Activated CD4-positive, CD25-positive, alpha-beta regulatory T cell treated with anti-CD3 and anti-CD28 coated beads, Interleukin-2, amount 50 U/mL, for 72 hours (primary cell): ENCODE data around the gene PLEKHJ1.
"Not testable (repeated sequence)": the region's sequence is repeated elsewhere in the genome, so short reads cannot be mapped to it uniquely, and the experiment has no call there.

ENCODE experiments used
- DNase-seq: peaks from one replicate; pipeline ENCODE4 v3.0.0; 2021

Gene PLEKHJ1

GRCh38 chr19:2217591-2217990 lies 18.5 kb downstream of the PLEKHJ1 start:
- DNase-seq, result no peak

GRCh38 chr19:2216361-2217225 lies 19.5 kb downstream of the PLEKHJ1 start:
- DNase-seq, result no peak

GRCh38 chr19:2215281-2215751 lies 20.8 kb downstream of the PLEKHJ1 start:
- DNase-seq, result no peak

DNA sequence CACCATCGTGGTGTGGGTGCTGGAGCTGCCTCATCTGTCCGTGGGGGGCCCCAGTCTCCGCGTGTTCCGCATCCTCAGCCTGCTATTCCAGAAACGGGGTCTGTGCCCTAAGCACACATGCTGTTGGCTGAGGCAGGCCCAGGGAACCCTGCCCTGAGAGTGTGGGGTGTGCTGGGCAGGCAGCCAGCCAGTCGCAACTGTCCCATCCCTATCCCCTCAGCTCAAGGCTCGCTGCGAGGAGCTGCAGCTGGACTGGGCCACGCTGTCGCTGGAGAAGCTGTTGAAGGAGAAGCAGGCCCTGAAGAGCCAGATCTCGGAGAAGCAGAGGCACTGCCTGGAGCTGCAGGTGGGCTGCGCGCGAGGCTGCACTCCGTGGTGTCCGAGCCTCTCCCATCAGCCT lies 21.9 kb downstream of the PLEKHJ1 start:
- DNase-seq, result no peak

- no peak for DNase-seq
Measured at GRCh38 chr19:2213799-2214198, 22.3 kb downstream of the PLEKHJ1 start.

DNA sequence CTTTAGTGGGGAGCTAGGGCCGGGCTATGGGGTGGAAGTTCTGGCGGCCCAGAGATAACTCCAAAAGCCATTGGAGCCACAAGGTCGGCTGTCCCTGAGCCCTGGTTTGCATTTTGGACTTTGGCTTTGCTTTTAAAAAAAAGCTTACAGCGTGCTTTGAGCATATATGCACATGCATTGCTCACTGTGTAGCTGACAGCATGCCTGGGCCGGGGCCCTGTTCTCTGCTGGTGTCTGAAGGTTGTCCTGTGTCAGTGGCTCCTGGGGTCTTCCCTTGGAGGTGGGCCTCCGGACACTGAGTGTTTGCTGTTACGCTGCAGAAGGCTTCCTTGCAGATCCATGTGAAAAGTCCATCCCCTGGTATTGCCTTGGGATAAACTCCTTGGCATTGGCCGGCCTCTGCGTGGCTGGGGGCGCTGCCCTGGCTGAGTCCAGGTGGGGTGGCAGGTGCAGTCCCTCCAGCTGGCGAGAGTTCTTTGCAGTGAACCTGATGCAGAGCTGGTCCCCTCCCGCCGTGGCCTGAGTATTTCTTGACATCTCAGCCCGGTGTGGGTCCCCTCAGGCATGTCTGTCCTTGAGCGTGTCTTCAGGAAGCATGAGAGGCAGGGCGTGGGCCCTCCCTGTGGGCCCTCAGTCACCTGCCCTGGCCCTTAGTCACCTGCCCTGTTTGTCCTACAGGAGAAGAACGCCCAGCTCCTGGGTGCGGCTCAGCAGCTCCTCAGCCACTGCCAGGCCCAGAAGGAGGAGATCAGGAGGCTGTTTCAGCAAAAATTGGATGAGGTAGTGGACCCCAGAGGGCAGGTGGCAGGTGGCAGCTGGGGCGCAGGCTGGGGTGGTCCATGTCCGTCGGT lies 23.0 kb downstream of the PLEKHJ1 start:
- no peak for DNase-seq

GRCh38 chr19:2210987-2211740 lies 25.0 kb downstream of the PLEKHJ1 start:
- no peak for DNase-seq

DNA sequence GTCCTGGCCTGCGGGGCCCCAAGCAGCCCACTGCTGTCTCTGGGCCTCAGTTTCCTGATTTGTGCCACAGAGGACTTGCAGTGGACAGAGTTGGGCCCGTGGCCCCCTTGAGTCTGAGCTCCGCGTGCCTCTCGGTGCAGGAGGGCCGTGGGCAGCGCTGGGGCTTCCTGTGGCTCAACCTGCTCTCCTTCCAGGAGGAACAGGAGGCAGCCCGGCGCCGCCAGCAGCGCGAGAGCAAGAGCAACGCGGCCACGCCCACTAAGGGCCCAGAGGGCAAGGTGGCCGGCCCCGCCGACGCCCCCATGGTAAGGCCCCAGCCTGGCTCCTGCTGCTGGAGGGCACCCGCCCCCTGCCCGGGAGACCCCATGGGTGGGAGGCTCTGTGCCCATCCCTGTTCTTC lies 25.9 kb downstream of the PLEKHJ1 start:
- DNase-seq, result no peak

GRCh38 chr19:2209408-2209807 lies 26.7 kb downstream of the PLEKHJ1 start:
- no peak for DNase-seq

DNA sequence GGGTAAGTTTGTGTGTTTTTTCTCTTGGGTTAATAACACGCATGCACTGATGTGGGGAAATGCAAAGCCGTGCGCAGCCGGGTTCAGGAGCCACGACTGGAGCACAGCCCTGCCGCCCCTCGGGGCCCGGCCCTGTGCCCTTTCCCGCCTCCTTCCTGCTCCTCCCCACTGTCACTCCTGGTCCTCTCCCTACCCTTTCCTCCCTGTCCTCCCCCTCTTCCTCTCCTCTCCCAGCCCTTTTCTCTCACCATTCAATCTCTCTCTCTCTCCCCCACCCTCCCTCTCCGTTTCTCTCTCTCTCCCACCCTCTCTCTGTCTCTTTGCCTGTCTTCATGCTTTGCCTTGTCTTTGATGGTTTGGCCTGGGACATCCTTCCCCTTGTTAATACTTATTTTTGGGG lies 27.2 kb downstream of the PLEKHJ1 start:
- DNase-seq, result no peak

DNA sequence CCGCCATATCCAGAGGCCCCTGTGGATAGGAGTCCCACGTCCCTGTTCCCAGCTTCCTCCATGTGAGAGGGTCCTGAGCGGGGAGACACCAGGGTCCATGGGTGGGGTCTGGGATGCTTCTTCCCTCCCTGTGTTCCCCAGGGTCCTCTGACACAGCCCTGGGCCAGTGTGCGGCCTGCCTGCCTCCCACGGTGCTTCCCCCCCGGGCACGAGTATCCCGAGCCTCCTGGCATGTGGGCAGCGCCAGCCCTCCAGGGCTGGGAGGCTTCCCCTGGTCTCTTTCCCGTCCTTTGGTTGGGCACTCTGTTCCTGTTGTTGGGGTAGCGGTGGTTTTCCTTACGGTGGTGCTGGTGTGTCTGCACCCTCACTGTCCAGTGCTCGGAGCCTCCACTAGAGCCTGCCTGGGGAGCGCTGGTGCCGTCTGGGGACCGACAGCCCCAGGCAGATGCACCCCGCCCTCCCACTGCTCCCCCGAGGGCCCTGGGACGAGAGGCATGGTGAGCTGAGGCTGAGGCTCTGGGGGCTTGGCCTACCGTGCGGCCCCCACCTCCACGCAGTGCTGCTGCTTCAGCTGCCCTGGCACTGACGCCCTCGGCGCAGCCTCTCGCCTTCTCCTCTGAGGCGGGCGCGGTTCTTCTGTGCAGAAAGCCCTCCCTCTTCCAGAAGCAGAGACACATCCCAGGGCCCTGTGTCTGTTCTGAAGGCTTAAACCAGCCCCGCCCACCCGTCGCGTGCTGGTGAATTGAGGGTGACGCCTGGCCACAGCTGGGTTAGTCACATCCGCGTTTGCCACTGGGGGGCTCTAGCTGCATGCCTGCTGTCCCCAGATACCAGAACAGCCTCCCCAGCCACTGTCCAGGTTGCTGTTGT lies 27.9 kb downstream of the PLEKHJ1 start:
- no peak for DNase-seq

- DNase-seq, result no peak
Measured at GRCh38 chr19:2207008-2207407, 29.1 kb downstream of the PLEKHJ1 start.

DNA sequence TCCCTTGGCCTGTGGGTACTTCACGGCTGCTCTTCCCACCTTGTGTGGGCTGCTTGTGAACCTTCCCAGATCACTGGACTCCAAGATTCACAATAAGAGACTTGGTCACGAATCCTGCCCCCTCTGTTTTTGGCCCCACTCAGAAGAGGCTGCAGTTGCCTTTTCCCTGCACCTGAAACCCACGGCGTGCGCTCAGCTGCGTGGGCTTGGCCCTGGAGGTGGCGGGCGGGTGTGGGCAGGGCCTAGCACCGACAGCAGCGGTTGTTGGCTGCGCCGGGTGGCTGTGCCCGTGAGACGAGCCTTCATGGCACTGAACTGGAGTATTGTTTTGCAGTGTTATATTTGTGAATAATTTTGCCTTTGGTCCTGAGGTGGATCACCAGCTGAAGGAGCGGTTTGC lies 33.8 kb downstream of the PLEKHJ1 start:
- no peak for DNase-seq

GRCh38 chr19:2201473-2202148 lies 34.5 kb downstream of the PLEKHJ1 start:
- DNase-seq, result no peak

GRCh38 chr19:2200624-2201294 lies 35.4 kb downstream of the PLEKHJ1 start:
- not testable (repeated sequence) for DNase-seq

GRCh38 chr19:2199861-2200623 lies 36.1 kb downstream of the PLEKHJ1 start:
- DNase-seq, result no peak

DNA sequence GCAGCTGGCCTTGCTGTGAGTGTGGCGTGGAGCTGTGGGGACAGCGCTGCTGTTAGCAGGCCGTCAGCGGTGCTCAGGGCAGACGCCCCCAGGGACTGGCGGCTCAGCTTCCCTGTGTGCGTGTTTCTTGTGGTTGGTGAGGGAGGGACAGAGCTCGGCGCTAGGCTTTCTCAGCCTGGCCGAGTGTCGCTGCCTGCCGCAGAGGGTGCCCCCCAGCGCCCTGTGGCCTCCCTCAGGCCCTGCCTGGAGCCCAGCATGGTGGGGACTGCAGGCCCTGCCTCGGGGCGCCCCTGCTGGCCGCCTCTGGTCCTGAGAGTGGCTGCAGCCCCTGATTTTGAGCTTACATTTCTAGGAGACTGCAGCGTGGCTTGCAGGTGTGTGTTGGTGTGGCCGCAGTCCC lies 36.9 kb downstream of the PLEKHJ1 start:
- no peak for DNase-seq

DNA sequence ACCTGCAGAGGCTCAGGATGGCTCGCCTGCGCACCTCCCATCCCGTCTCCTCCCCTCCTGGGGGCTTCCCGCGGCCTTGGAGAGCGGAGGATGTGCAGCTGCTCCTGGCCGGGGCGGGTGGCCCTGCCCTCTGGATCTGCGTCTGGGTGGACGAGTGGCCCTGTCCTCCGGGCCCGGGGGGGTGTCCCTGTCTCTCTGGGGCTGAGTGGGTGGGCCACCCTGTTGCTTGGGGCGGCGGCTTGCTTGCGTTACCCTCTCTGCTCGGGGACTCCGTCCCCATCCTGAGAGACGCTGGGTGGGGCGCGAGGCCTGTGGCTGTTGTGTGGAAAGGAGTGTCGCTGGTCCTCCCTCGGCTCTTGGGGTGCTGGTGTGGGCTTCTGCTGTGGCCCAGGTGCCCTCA lies 37.8 kb downstream of the PLEKHJ1 start:
- no peak for DNase-seq

DNA sequence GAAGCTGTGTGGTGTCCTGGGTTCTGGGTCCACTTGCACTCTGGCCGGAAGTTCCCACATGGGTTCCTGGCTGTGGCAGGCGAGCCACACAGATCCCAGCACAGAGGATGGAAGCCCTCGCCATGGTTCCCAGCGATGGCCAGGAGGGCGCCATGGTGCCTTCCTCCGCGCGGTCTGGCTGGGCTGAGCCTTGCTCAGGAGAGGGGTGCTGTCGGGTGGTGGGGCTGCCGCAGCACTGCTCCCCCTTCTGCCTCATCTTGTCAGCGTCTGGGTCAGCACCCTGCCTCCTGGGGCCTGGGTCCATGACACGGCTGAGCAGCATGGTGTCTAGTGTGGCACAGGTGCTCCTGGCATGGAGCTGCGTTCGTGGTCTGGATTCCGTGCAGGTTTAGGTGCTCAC lies 38.9 kb downstream of the PLEKHJ1 start:
- no peak for DNase-seq

DNA sequence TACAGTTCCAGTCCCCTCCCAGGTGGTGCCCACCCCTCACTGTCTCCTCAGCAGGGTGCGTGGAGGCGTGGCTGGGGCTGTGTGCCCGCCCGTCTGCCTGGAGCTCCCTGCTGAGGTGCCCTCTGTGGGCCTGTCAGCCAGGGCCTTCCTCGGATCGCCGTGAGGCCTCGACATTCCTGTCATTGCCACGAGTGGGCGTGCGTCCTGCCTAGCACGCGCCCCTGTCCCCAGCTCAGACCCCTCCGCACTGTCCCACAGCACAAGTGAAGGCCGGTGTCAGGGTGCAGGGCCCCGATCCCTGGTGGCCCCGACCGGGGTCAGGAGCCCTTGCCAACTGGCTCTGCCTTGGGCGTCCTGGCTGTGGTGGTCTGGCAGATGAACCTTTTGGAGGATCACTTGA lies 40.2 kb downstream of the PLEKHJ1 start:
- no peak for DNase-seq
